SK-N-DZ (cell line): ENCODE measurements around the gene ARMH1.

Experiments used
- DNase-seq: peaks from one replicate; pipeline ENCODE4 v3.0.0-alpha.2; 2015; ENCODE audit warnings: low spot score

Gene ARMH1

GRCh38 chr1:44644806-44645205, 29.7 kb upstream of the ARMH1 start:
- no peak for DNase-seq

- no peak for DNase-seq
These were observed 28.9 kb upstream of the ARMH1 start for GRCh38 chr1:44645476-44646244.

- DNase-seq, result no peak
These were observed 28.0 kb upstream of the ARMH1 start for GRCh38 chr1:44646261-44647110.

- DNase-seq, result no peak
These were observed 26.6 kb upstream of the ARMH1 start for GRCh38 chr1:44647896-44648295.

- no peak for DNase-seq
These were observed 25.8 kb upstream of the ARMH1 start for GRCh38 chr1:44648529-44649250.

GRCh38 chr1:44649788-44650158, 24.7 kb upstream of the ARMH1 start:
- no peak for DNase-seq

- no peak for DNase-seq
These were observed 24.2 kb upstream of the ARMH1 start for GRCh38 chr1:44650159-44650831.

- no peak for DNase-seq
These were observed 23.4 kb upstream of the ARMH1 start for GRCh38 chr1:44651069-44651468.

GRCh38 chr1:44652445-44653106, 21.9 kb upstream of the ARMH1 start:
- peak; percentile 67 for DNase-seq

- no peak for DNase-seq
These were observed 21.2 kb upstream of the ARMH1 start for GRCh38 chr1:44653107-44653964.

GRCh38 chr1:44654621-44655187, 19.8 kb upstream of the ARMH1 start:
- no peak for DNase-seq

GRCh38 chr1:44655609-44656008, 18.9 kb upstream of the ARMH1 start:
- no peak for DNase-seq

GRCh38 chr1:44659566-44659965, 14.9 kb upstream of the ARMH1 start:
- DNase-seq, result no peak

- no peak for DNase-seq
These were observed 14.3 kb upstream of the ARMH1 start for GRCh38 chr1:44660176-44660575.

GRCh38 chr1:44661781-44662682, 12.5 kb upstream of the ARMH1 start:
- no peak for DNase-seq

GRCh38 chr1:44662683-44663030, 11.9 kb upstream of the ARMH1 start:
- no peak for DNase-seq

GRCh38 chr1:44663417-44663816, 11.1 kb upstream of the ARMH1 start:
- no peak for DNase-seq

- no peak for DNase-seq
These were observed 9.7 kb upstream of the ARMH1 start for GRCh38 chr1:44664730-44665370.
